WTC11 (cell line): Measurements from ENCODE around the gene ACTL7A. TPM values are rescaled to one million over a fixed set of nuclear protein-coding genes. Genes with fewer than 3 reads are reported as not detected.

Experiments
- ATAC-seq: fragments of 200-7000 bp; cut with Tn5 transposase; 2 replicates; pipeline ENCODE4 v1.10.0; 2021; ENCODE audit warnings: mild to moderate bottlenecking, moderate library complexity
- CTCF ChIA-PET: fragments of 300-600 bp; sonication (Branson Sonifier 250); formaldehyde crosslinking; loops from one replicate; lab custom pipeline; 2021; ENCODE audit warnings: antibody characterized with exemption; lab: Charles Lee
- POLR2A ChIA-PET: fragments of 350-600 bp; sonication (Branson Sonifier 250); formaldehyde crosslinking; loops from one replicate; lab custom pipeline; 2021; ENCODE audit warnings: antibody characterized with exemption; lab: Charles Lee
- DNase-seq: peaks from one replicate; pipeline ENCODE4 v3.0.0; 2021; ENCODE audit warnings: low spot score
- H3K27ac Mint-ChIP-seq: 2 replicates; pipeline ENCODE4 v1.8.0; 2021; ENCODE audit warnings: mixed read lengths
- H3K27me3 Mint-ChIP-seq: 2 replicates; pipeline ENCODE4 v1.8.0; 2021; ENCODE audit warnings: low read depth, mild to moderate bottlenecking, moderate library complexity, mixed read lengths
- H3K36me3 Mint-ChIP-seq: 2 replicates; pipeline ENCODE4 v1.8.0; 2021; ENCODE audit warnings: mixed read lengths
- H3K4me1 Mint-ChIP-seq: 2 replicates; pipeline ENCODE4 v1.8.0; 2022; ENCODE audit warnings: mixed read lengths
- H3K4me3 Mint-ChIP-seq: 2 replicates; pipeline ENCODE4 v1.8.0; 2021; ENCODE audit warnings: mild to moderate bottlenecking, moderate library complexity, mixed read lengths
- H3K9me3 Mint-ChIP-seq: 2 replicates; pipeline ENCODE4 v1.8.0; 2021; ENCODE audit warnings: mixed read lengths
- AR ChIP-seq: fragments of 250-450 bp; sonication (Bioruptor Pico); IDR thresholded peaks from 2 replicates; pipeline ENCODE4 v1.9.0; 2021; ENCODE audit warnings: mild to moderate bottlenecking
- CREB1 ChIP-seq: sonication (generic); formaldehyde crosslinking; IDR thresholded peaks from 2 replicates; pipeline ENCODE4 v1.8.0; 2023; ENCODE audit warnings: mild to moderate bottlenecking, missing genetic modification reagents
- E2F4 ChIP-seq: sonication (generic); formaldehyde crosslinking; IDR thresholded peaks from 2 replicates; pipeline ENCODE4 v1.8.1; 2022; ENCODE audit warnings: low read depth, mild to moderate bottlenecking, moderate library complexity, missing genetic modification reagents, borderline replicate concordance
- EMX1 ChIP-seq: fragments of 250-450 bp; sonication (Bioruptor Pico); IDR thresholded peaks from 2 replicates; pipeline ENCODE4 v1.8.0; 2021; ENCODE audit warnings: mild to moderate bottlenecking
- FOXP1 ChIP-seq: sonication (generic); formaldehyde crosslinking; IDR thresholded peaks from 2 replicates; pipeline ENCODE4 v1.8.0; 2022; ENCODE audit warnings: missing genetic modification reagents, mild to moderate bottlenecking, moderate library complexity, borderline replicate concordance
- FOXP4 ChIP-seq: sonication (generic); formaldehyde crosslinking; IDR thresholded peaks from 2 replicates; pipeline ENCODE4 v1.8.0; 2022; ENCODE audit warnings: mild to moderate bottlenecking, missing genetic modification reagents
- GABPB1 ChIP-seq: sonication (generic); formaldehyde crosslinking; IDR thresholded peaks from 2 replicates; pipeline ENCODE4 v1.8.1; 2023; ENCODE audit warnings: mild to moderate bottlenecking, missing genetic modification reagents
- HMGXB4 ChIP-seq: sonication (generic); formaldehyde crosslinking; IDR thresholded peaks from 2 replicates; pipeline ENCODE4 v1.8.1; 2023; ENCODE audit warnings: mild to moderate bottlenecking, moderate library complexity, missing genetic modification reagents
- IRF1 ChIP-seq: sonication (generic); formaldehyde crosslinking; IDR thresholded peaks from 2 replicates; pipeline ENCODE4 v1.8.0; 2023; ENCODE audit warnings: missing genetic modification reagents
- JAZF1 ChIP-seq: fragments of 250-450 bp; sonication (Bioruptor Pico); IDR thresholded peaks from 2 replicates; pipeline ENCODE4 v1.9.0; 2021; ENCODE audit warnings: moderate library complexity, mild to moderate bottlenecking, inconsistent platforms
- JUN ChIP-seq: sonication (generic); formaldehyde crosslinking; IDR thresholded peaks from 2 replicates; pipeline ENCODE4 v1.8.0; 2023; ENCODE audit warnings: mild to moderate bottlenecking, missing genetic modification reagents
- KAT7 ChIP-seq: sonication (generic); formaldehyde crosslinking; IDR thresholded peaks from 2 replicates; pipeline ENCODE4 v1.8.1; 2023; ENCODE audit warnings: missing genetic modification reagents, mild to moderate bottlenecking, borderline replicate concordance
- NFATC4 ChIP-seq: fragments of 250-450 bp; sonication (Bioruptor Pico); IDR thresholded peaks from 2 replicates; pipeline ENCODE4 v1.9.0; 2021; ENCODE audit warnings: mild to moderate bottlenecking
- NR1H2 ChIP-seq: sonication (generic); formaldehyde crosslinking; IDR thresholded peaks from 2 replicates; pipeline ENCODE4 v1.9.0; 2021; ENCODE audit warnings: mild to moderate bottlenecking, moderate library complexity, missing genetic modification reagents
- USF1 ChIP-seq: sonication (generic); formaldehyde crosslinking; IDR thresholded peaks from 2 replicates; pipeline ENCODE4 v1.8.0; 2022; ENCODE audit warnings: mild to moderate bottlenecking, missing genetic modification reagents
- ZBTB21 ChIP-seq: sonication (generic); formaldehyde crosslinking; IDR thresholded peaks from 2 replicates; pipeline ENCODE4 v1.8.1; 2023; ENCODE audit warnings: mild to moderate bottlenecking, missing genetic modification reagents, borderline replicate concordance
- ZMAT4 ChIP-seq: fragments of 250-450 bp; sonication (Bioruptor Pico); IDR thresholded peaks from 2 replicates; pipeline ENCODE4 v1.9.0; 2021; ENCODE audit warnings: mild to moderate bottlenecking
- ZNF121 ChIP-seq: sonication (generic); formaldehyde crosslinking; IDR thresholded peaks from 2 replicates; pipeline ENCODE4 v1.8.0; 2023; ENCODE audit warnings: missing genetic modification reagents
- ZNF219 ChIP-seq: sonication (generic); formaldehyde crosslinking; IDR thresholded peaks from 2 replicates; pipeline ENCODE4 v1.8.0; 2023; ENCODE audit warnings: missing genetic modification reagents, mild to moderate bottlenecking, borderline replicate concordance
- total RNA-seq: library from RNA; stranded (reverse); gene quantifications from 3 replicates; pipeline ENCODE4 v1.2.3, GENCODE V29; 2021

ACTL7A gene
- total RNA-seq, 1 experiment from 2014 or later, result not detected

- H3K4me1 Mint-ChIP-seq, result peaks cover 9% of the 10 kb centered on the region
- no peak overlapping the region for H3K27ac Mint-ChIP-seq
- no peaks in the 10 kb centered on the region for H3K27me3 Mint-ChIP-seq
- ATAC-seq (peak; percentile 28; the same call in 1 of the 2 replicates), DNase-seq (no peak)
- 0 out of 2 replicates have a peak, but pooled peaks cover 7% of the 10 kb centered on the region for H3K9me3 Mint-ChIP-seq
- H3K4me3 Mint-ChIP-seq, result no peak overlapping the region
- ChIA-PET POLR2A (no interaction called here), CTCF (no interaction called here)
- TF ChIP-seq ZNF219 (CRISPR knock-in tag) (no peak), FOXP4 (CRISPR knock-in tag) (no peak), USF1 (CRISPR knock-in tag) (no peak), JUN (no peak), CREB1 (no peak), EMX1 (CRISPR knock-in tag) (no peak), ZNF121 (CRISPR knock-in tag) (no peak), ZMAT4 (CRISPR knock-in tag) (no peak), FOXP1 (CRISPR knock-in tag) (no peak), NFATC4 (CRISPR knock-in tag) (no peak), E2F4 (CRISPR knock-in tag) (no peak), KAT7 (CRISPR knock-in tag) (no peak), AR (CRISPR knock-in tag) (no peak), JAZF1 (CRISPR knock-in tag) (no peak), GABPB1 (CRISPR knock-in tag) (no peak), IRF1 (CRISPR knock-in tag) (no peak), NR1H2 (no peak), ZBTB21 (no peak), HMGXB4 (no peak)
- no peaks in the 10 kb centered on the region for H3K36me3 Mint-ChIP-seq
Observed at GRCh38 chr9:108815156-108815555, 46.9 kb upstream of the ACTL7A start.
